Activated CD4-positive, alpha-beta T cell treated with anti-CD3 and anti-CD28 coated beads for 24 hours (primary cell): Measurements from ENCODE around the gene NAE1.
"Not testable (repeated sequence)": the region's sequence is repeated elsewhere in the genome, so short reads cannot be mapped to it uniquely, and the experiment has no call there.

Experiments used
- DNase-seq, 2 donors: peaks; one replicate each; pipeline ENCODE4 v3.0.0-alpha.2; 2020; ENCODE audit warnings: low read depth in 2 of 2

The NAE1 gene

GRCh38 chr16:66830422-66831404, at the start of gene NAE1:
TSS of gene NAE1 (minus strand) at chr16:66830976. CDS start at chr16:66830899, 77 bp downstream.
- DNase-seq = peak; percentile 78 to 80

GRCh38 chr16:66878067-66878466, 47.3 kb upstream of the NAE1 start:
- peak; percentile 54 to 62 for DNase-seq

- DNase-seq = no peak
These were observed 43.5 kb upstream of the NAE1 start for GRCh38 chr16:66874079-66874775.

- DNase-seq = no peak
These were observed 42.9 kb upstream of the NAE1 start for GRCh38 chr16:66873685-66874055.

GRCh38 chr16:66872943-66873684, 42.3 kb upstream of the NAE1 start:
- peak; percentile 85 to 90 for DNase-seq

GRCh38 chr16:66872559-66872942, 41.8 kb upstream of the NAE1 start:
- DNase-seq = no peak

GRCh38 chr16:66871840-66872239, 41.1 kb upstream of the NAE1 start:
- DNase-seq = no peak

- DNase-seq = not testable (repeated sequence)
These were observed 40.6 kb upstream of the NAE1 start for GRCh38 chr16:66871363-66871762.

- no peak for DNase-seq
These were observed 38.6 kb upstream of the NAE1 start for GRCh38 chr16:66869424-66869823.

- DNase-seq = no peak
These were observed 32.9 kb upstream of the NAE1 start for GRCh38 chr16:66863707-66864106.

- DNase-seq = no peak
These were observed 31.3 kb upstream of the NAE1 start for GRCh38 chr16:66862023-66862520.

- DNase-seq = no peak
These were observed 28.8 kb upstream of the NAE1 start for GRCh38 chr16:66859397-66860068.

- no peak for DNase-seq
These were observed 28.1 kb upstream of the NAE1 start for GRCh38 chr16:66858740-66859396.

GRCh38 chr16:66857437-66857836, 26.7 kb upstream of the NAE1 start:
- no peak for DNase-seq

- no peak for DNase-seq
These were observed 26.0 kb upstream of the NAE1 start for GRCh38 chr16:66856801-66857200.

- DNase-seq = no peak
These were observed 25.5 kb upstream of the NAE1 start for GRCh38 chr16:66856184-66856730.

GRCh38 chr16:66853261-66854139, 22.7 kb upstream of the NAE1 start:
- DNase-seq = no peak

GRCh38 chr16:66851166-66851964, 20.6 kb upstream of the NAE1 start:
- no peak for DNase-seq
